Measurements from ENCODE around the gene APOB.

DNA sequence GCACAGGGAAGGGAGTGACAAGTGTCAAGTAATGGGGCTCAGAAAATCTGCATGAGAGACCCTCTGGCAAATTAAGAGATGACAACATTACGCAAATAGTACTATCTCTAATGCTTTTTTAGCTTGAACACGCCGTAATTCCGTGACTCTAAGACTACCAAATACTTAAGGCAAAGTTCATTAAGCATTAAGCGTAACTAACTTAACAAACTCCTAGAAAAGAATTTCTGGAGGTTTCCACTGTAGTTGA lies 1.2 kb downstream of the APOB start:
- TF ChIP-seq TBL1XR1 (IDR thresholded peaks at IDR 0.05; ENCODE audit: low read depth, low read length), result no peak
- no peak for TF ChIP-seq POLR2A (IDR thresholded peaks at IDR 0.05; ENCODE audit: low read depth, low read length)
- TF ChIP-seq CREM (IDR thresholded peaks at IDR 0.05; ENCODE audit: low read depth), result no peak
- no peak for TF ChIP-seq CTCF (IDR thresholded peaks at IDR 0.05 in 2 of 3, conservative IDR thresholded peaks at IDR 0.05 in 1 of 3; ENCODE audit: control insufficient read depth in 2 of 3, extremely low read depth in 1 of 3, insufficient read depth in 1 of 3, low read depth in 3 of 3, low read length in 3 of 3)
- no peak for TF ChIP-seq NRF1 (conservative IDR thresholded peaks at IDR 0.05; ENCODE audit: low read depth, low read length)
- TF ChIP-seq KAT2A (conservative IDR thresholded peaks at IDR 0.05; ENCODE audit: control insufficient read depth, low read depth, low read length), result no peak
- no peak for TF ChIP-seq POLR2AphosphoS2 (IDR thresholded peaks at IDR 0.05; ENCODE audit: low read depth, low read length)
- no peak for TF ChIP-seq DPF2 (IDR thresholded peaks at IDR 0.05)
- TF ChIP-seq CBFB (IDR thresholded peaks at IDR 0.05; ENCODE audit: low read depth), result no peak
- no peak for TF ChIP-seq CEBPB (IDR thresholded peaks at IDR 0.05; ENCODE audit: borderline replicate concordance in 1 of 2, low read depth in 2 of 2, low read length in 2 of 2)
- TF ChIP-seq FOXM1 (IDR thresholded peaks at IDR 0.05; ENCODE audit: low read depth, low read length), result no peak
